Effector CD8-positive, alpha-beta T cell (primary cell): ENCODE data around the gene STX17.
A peak's percentile ranks its signal among the peaks of the same experiment; 100 is the strongest.
"Not testable (repeated sequence)": the region's sequence is repeated elsewhere in the genome, so short reads cannot be mapped to it uniquely, and the experiment has no call there.

Experiments used
- DNase-seq: peaks from one replicate; lab custom pipeline; 2025; lab: John Stamatoyannopoulos, UW
- total RNA-seq, 4 experiments: gene quantifications; one replicate each; lab custom pipeline; 2026; lab: John Stamatoyannopoulos, UW

The STX17 gene
- 42.4 to 70.0 (median 58.8) reads per million in 4 experiments for total RNA-seq

DNA sequence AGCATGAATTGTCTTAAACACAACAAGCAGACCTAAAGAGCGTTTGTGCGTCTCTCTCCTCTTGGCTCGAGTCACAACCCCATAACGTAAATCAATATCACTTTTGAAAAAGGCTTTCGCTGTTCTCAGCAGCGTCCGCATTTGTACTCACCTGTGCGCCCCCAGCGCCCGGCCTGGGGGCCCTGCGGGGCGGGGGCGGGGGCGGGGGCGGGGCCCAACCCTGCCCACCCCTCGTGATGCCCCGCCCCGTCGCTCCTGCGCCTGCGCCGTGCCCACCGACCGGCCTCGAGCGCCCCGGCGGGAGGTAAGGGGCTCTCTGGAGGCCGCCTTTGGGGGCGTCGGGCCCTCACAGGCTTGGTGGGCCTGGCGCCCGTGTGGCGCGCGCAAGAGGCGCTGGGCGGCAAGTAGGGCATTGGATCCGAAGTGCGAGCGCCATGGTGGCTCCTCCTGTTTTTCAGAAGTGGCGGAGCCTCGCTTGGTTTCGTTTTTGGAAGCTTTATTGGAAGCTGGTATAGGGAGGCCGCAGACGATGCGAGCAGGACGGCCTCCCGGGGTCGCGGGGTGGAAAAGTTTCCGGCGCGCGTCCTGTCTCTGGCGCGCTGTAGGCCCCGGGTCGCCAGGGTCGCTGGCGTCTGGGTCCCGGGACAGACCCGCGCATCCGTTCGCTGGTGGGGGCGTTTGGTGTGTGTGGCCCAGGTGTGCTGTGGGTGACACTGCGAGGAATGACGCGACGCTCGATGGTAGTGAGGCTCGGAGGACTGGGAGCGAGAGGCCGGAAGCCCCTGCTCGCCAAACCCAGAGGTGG, at the start of gene STX17:
Gene STX17, plus strand, starts transcription at position 252 of the 805 bp plus-strand sequence. CDS start 8,586 bp downstream, outside the sequence.
- peak; percentile 83 for DNase-seq

DNA sequence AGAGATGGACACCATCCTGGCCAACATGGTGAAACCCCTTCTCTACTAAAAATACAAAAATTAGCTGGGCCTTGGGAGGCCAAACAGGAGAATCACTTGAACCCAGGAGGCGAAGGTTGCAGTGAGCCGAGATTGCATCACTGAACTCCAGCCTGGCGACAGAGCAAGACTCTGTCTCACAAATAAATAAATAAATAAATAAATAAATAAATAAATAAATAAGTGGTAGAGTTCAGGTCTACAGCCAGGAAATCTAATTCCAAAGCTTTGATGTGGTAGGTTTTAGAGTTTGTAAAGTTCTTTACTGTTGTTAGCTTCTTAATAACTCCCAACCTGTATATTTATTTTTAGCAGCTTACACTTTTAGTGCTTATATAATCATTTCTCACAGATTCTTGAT, 48.9 kb upstream of the STX17 start:
- DNase-seq = not testable (repeated sequence)

DNA sequence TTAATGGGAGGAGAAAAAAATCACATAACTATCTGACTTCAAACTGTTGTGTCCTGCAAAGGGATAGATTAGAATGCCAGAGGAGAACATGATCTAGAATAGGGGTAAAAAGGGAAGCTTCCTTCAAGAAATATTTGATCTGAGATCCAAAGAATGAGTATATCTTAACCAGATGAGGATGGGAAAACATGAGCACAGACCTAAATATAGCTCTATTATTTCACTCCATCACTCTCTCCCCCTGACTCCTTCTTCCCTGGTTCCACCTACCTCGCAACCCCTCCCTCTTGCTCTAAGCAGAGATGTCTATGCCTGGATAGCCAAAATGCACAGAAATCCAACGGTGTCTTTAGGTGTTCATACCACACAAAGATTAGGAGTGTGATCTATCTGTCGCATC, 48.4 kb upstream of the STX17 start:
- no peak for DNase-seq

- DNase-seq = no peak
Measured at GRCh38 chr9:99859243-99859980, 47.0 kb upstream of the STX17 start.

- no peak for DNase-seq
Measured at GRCh38 chr9:99860266-99860665, 46.2 kb upstream of the STX17 start.

GRCh38 chr9:99863955-99864354, 42.5 kb upstream of the STX17 start:
- DNase-seq = no peak

DNA sequence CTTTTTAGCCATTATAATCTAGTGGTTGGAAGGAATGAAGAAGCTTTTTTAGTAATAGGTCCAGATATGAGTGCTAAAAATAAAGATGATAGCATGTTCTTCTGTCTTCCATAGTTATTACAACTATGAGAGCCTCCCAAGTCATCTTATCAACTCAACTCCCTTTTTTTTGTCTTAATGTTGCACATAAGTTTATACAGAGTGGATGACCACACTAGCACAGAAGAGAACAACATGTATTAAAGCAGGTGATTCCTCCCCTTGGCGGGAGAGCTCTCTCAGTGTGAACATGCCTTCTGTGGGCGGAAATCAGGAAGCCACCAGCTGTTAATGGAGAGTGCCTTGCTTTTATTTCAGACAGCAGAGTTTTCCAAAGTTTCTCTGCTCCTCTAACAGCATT, 40.1 kb upstream of the STX17 start:
- no peak for DNase-seq

DNA sequence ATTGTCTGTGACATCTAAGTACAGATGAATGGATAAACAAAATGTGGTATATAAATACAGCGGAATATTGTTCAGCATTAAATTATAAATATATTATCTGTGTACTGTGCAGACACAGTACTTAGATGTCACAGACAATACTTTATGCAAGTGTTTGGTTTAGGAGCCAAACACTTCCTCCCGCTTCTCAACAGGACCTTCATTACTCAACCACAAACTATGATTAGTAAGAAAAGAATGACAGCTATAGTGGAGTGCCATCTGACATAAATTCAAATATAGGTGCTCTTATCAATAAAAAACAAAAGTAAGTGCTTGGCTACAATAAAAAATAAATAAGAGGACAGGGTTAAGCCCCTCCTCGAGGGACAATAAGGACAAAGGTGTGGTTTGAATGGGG, 38.9 kb upstream of the STX17 start:
- no peak for DNase-seq

- no peak for DNase-seq
Measured at GRCh38 chr9:99867968-99868367, 38.5 kb upstream of the STX17 start.

DNA sequence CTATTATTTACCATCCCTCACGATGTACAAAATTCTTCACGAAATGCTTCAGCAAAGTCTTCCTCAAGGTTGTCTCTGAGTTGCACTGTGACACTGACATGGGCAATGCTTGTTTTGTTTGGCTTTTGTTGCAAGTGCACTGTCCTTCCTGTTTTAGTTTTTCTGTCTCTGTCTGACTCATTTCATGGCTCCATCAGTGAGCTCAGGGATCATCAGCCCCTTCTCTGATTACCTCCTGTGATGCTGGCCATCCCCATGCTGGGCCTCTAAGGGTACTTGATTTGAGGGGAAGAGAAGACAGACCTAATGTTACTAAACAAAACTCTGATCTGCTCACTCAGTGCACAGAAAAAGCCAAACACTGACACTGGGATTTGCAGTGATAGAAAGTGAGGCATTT, 37.6 kb upstream of the STX17 start:
- no peak for DNase-seq

- DNase-seq = no peak
Measured at GRCh38 chr9:99870126-99870525, 36.3 kb upstream of the STX17 start.

- no peak for DNase-seq
Measured at GRCh38 chr9:99873531-99873930, 32.9 kb upstream of the STX17 start.

DNA sequence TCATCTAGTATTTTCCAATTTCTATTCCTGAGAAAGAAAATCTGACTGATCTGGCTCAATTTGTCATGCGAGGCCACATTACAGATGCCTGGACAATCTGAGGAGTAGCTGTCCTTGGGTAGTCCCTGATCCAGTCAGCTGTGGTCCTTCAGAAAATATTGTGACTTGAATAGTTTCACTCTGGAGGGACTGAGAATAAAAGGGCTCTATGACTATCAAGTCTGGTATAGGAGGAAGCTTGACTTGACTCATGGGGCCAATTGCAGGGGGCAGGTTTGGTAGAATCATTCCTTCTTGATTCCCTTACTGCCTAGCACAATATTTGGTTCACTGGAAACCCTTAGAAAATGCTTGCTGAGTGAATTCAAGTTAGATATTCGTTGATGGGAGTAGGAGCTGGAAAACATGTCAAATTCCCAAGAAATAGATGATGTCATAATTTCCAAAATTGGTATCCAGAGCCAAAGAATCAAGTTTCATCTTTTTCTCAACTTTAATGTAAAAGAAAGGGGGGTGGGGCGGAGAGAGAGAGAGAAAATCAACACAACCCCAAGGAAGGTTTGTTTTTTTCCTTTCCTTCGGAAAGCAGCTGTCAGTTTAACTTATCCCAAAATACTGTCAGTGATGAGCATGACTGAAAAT, 32.4 kb upstream of the STX17 start:
- DNase-seq = no peak

- no peak for DNase-seq
Measured at GRCh38 chr9:99876190-99876589, 30.3 kb upstream of the STX17 start.

DNA sequence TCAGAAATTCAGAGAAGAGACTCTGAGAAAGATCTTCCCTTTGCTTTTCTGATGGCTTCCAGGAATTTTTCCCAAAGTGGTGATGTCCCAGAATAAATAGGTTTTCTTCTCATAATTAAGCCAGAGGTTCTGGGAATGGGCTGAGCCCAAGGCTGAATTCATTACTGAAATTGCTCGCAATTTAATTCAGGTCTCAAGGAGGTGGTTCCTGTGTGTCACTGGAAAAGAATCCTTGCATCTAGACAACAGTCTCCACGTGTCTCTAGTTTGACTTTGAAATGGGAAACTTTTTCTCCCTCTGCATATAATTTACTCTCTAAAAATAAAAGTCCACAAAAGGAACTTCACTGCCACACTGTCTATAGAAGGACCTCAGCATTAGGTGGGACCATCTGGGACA, 27.8 kb upstream of the STX17 start:
- DNase-seq = no peak

GRCh38 chr9:99881769-99882168, 24.7 kb upstream of the STX17 start:
- DNase-seq = no peak

DNA sequence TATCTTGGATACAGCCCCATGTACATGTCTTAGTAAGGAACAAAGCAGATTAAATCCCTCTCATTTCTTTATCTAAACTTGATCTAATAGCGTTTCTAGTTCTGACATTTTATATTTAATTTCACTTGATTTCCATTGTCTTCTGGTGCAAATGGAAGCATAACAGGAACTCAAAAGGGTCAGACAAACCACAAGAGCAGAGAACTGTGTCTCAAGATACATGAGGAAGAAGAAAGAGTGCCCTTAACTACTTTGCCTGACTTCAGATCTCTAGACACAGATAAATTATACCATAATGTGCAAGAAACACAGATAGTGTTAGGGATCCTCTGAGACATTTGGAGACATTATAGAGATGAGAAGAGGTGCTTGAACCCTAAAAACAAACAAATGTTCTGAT, 20.7 kb upstream of the STX17 start:
- DNase-seq = no peak

GRCh38 chr9:99889120-99889519, 17.3 kb upstream of the STX17 start:
- no peak for DNase-seq

DNA sequence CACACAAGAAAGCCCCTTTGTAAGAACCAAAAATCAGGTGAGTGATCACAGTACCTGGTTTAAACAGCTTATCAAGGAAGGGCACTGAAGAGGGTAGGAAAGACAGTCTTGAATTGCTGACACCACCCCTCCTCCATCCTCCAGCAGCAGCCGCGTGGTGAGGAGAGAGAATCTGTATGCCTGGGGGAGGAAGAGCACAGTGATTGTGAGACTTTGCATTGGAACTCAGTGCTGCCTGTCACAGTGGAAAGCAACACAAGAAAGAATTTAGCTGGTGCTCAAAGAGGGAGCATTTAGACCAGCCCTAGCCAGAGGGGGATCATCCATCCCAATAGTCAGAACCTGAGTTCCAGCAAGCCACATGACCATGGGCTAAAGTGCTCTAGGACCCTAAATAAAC, 11.6 kb upstream of the STX17 start:
- DNase-seq = no peak

- DNase-seq = no peak
Measured at GRCh38 chr9:99895510-99895909, 10.9 kb upstream of the STX17 start.

DNA sequence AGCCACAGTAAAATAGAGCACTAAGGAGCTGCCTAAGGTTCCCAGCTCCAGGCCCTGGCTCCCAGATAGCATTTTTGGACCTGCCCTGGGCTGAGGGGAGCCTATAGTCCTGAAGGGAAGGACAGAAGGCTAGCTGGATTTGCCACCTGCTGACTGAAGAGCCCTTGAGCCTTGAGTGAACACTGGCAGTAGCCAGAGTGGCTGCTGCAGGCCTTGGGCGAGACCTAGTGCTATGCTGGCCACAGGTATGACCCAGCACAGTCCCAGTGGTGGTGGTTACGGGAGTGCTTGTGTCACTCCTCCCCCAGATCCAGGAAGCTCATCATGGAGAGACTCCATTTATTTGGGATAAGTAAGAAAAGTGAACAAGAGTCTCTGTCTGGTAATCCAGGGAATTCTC, 10.3 kb upstream of the STX17 start:
- no peak for DNase-seq

GRCh38 chr9:99903393-99903792, 3.1 kb upstream of the STX17 start:
- no peak for DNase-seq
